ENCODE results near the gene FBXW5. TPM values are rescaled to one million over a fixed set of nuclear protein-coding genes. Genes with fewer than 3 reads are reported as not detected.

The FBXW5 gene
- total and polyA plus RNA-seq, 9 of the 15 experiments (the other 6 are each of a cell fraction or from before 2014, with no cell fraction given) = 0.21 to 128 (median 37.0) TPM

DNA sequence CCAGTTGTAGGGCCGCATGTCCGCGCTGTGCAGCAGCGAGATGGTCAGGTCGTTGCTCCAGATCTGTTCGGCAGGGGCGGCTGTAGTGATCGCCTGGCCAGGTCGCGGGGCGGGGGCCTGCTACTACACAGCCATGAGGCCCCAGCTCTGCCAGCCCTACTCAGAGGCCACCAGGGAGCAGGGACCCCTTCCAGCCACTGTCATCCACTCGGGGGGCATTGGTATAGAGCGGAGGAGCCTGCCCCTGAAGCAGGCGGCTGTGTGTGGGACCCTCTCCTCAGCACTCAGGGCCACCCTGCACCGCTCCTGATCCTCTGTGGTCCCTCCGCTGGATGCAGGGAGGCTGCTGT lies 1.7 kb downstream of the FBXW5 start (continued):
- TF ChIP-seq, protein P1, sequence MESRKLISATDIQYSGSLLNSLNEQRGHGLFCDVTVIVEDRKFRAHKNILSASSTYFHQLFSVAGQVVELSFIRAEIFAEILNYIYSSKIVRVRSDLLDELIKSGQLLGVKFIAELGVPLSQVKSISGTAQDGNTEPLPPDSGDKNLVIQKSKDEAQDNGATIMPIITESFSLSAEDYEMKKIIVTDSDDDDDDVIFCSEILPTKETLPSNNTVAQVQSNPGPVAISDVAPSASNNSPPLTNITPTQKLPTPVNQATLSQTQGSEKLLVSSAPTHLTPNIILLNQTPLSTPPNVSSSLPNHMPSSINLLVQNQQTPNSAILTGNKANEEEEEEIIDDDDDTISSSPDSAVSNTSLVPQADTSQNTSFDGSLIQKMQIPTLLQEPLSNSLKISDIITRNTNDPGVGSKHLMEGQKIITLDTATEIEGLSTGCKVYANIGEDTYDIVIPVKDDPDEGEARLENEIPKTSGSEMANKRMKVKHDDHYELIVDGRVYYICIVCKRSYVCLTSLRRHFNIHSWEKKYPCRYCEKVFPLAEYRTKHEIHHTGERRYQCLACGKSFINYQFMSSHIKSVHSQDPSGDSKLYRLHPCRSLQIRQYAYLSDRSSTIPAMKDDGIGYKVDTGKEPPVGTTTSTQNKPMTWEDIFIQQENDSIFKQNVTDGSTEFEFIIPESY (CRISPR knock-in tag; IDR thresholded peaks at IDR 0.05) = peak; percentile 28; the same call in 1 of the 2 replicates
- TF ChIP-seq KAT7 (CRISPR knock-in tag; IDR thresholded peaks at IDR 0.05; ENCODE audit: borderline replicate concordance) (no peak), FOXM1 (IDR thresholded peaks at IDR 0.05; ENCODE audit: low read depth) (no peak), FOXM1 (CRISPR knock-in tag; IDR thresholded peaks at IDR 0.05; ENCODE audit: low read depth) (no peak), ZSCAN32 (CRISPR knock-in tag; IDR thresholded peaks at IDR 0.05) (no peak), KDM1A (IDR thresholded peaks at IDR 0.05) (no peak)
- TF ChIP-seq, protein P2, sequence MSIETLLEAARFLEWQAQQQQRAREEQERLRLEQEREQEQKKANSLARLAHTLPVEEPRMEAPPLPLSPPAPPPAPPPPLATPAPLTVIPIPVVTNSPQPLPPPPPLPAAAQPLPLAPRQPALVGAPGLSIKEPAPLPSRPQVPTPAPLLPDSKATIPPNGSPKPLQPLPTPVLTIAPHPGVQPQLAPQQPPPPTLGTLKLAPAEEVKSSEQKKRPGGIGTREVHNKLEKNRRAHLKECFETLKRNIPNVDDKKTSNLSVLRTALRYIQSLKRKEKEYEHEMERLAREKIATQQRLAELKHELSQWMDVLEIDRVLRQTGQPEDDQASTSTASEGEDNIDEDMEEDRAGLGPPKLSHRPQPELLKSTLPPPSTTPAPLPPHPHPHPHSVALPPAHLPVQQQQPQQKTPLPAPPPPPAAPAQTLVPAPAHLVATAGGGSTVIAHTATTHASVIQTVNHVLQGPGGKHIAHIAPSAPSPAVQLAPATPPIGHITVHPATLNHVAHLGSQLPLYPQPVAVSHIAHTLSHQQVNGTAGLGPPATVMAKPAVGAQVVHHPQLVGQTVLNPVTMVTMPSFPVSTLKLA (conservative IDR thresholded peaks at IDR 0.05) = no peak

Measured in K562 (cell line).